ENCODE results near the gene MOGAT2.

GRCh38 chr11:75733431-75734107 lies 15.9 kb downstream of the MOGAT2 start:
- TF ChIP-seq PATZ1 (CRISPR knock-in tag; IDR thresholded peaks at IDR 0.05; ENCODE audit: borderline replicate concordance) = no peak
- TF ChIP-seq, protein P1, sequence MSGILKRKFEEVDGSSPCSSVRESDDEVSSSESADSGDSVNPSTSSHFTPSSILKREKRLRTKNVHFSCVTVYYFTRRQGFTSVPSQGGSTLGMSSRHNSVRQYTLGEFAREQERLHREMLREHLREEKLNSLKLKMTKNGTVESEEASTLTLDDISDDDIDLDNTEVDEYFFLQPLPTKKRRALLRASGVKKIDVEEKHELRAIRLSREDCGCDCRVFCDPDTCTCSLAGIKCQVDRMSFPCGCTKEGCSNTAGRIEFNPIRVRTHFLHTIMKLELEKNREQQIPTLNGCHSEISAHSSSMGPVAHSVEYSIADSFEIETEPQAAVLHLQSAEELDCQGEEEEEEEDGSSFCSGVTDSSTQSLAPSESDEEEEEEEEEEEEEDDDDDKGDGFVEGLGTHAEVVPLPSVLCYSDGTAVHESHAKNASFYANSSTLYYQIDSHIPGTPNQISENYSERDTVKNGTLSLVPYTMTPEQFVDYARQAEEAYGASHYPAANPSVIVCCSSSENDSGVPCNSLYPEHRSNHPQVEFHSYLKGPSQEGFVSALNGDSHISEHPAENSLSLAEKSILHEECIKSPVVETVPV (CRISPR knock-in tag; IDR thresholded peaks at IDR 0.05) = no peak
- no peak for TF ChIP-seq BACH2 (CRISPR knock-in tag; IDR thresholded peaks at IDR 0.05; ENCODE audit: borderline replicate concordance)
- no peak for TF ChIP-seq CSDC2 (CRISPR knock-in tag; IDR thresholded peaks at IDR 0.05)
- no peak for TF ChIP-seq ZFP3 (CRISPR knock-in tag; IDR thresholded peaks at IDR 0.05)
- TF ChIP-seq ZNF565 (CRISPR knock-in tag; conservative IDR thresholded peaks at IDR 0.05; ENCODE audit: low read depth) = no peak
- TF ChIP-seq ISL1 (CRISPR knock-in tag; IDR thresholded peaks at IDR 0.05) = no peak
- TF ChIP-seq ZFP30 (CRISPR knock-in tag; IDR thresholded peaks at IDR 0.05) = no peak
- TF ChIP-seq OSR1 (CRISPR knock-in tag; IDR thresholded peaks at IDR 0.05) = no peak
- no peak for TF ChIP-seq ZC3H10 (CRISPR knock-in tag; IDR thresholded peaks at IDR 0.05)
- no peak for TF ChIP-seq ARNTL (CRISPR knock-in tag; IDR thresholded peaks at IDR 0.05; ENCODE audit: borderline replicate concordance, low read depth)
- TF ChIP-seq TOX (CRISPR knock-in tag; IDR thresholded peaks at IDR 0.05; ENCODE audit: borderline replicate concordance) = no peak

Measured in SK-N-SH treated with all-trans-retinoic acid at 6 μM for 48 hours (cell line).